ENCODE results near the gene CHIC2. TPM values are rescaled to one million over a fixed set of nuclear protein-coding genes. Genes with fewer than 3 reads are reported as not detected.

Gene CHIC2
- total RNA-seq, 1 donor from 2014 or later = 14.5 TPM

- Mint-ChIP-seq H3K36me3 (ENCODE audit: unreplicated experiment) (no peaks in the 10 kb centered on the region), H3K27me3 (ENCODE audit: unreplicated experiment) (peaks cover 2% of the 10 kb centered on the region), H3K27ac (ENCODE audit: unreplicated experiment) (no peak overlapping the region), H3K4me1 (ENCODE audit: low read depth, unreplicated experiment) (peaks cover 3% of the 10 kb centered on the region), H3K9me3 (ENCODE audit: unreplicated experiment) (no peaks in the 10 kb centered on the region), H3K4me3 (ENCODE audit: unreplicated experiment) (no peak overlapping the region)
- TF ChIP-seq CTCF (IDR thresholded peaks at IDR 0.05; ENCODE audit: partially characterized antibody, unreplicated experiment) = no peak
- DNase-seq = no peak
Observed at GRCh38 chr4:53967986-53968385, 96.4 kb downstream of the CHIC2 start.

GRCh38 chr4:53963781-53964180 is 100.6 kb downstream of the CHIC2 start:
- Mint-ChIP-seq H3K27ac (ENCODE audit: unreplicated experiment) (no peak overlapping the region), H3K9me3 (ENCODE audit: unreplicated experiment) (no peaks in the 10 kb centered on the region)
- DNase-seq = no peak

GRCh38 chr4:53963336-53963735 is 101.1 kb downstream of the CHIC2 start:
- H3K36me3 Mint-ChIP-seq (ENCODE audit: unreplicated experiment) = no peaks in the 10 kb centered on the region
- no peak overlapping the region for H3K27ac Mint-ChIP-seq (ENCODE audit: unreplicated experiment)
- TF ChIP-seq CTCF (IDR thresholded peaks at IDR 0.05; ENCODE audit: partially characterized antibody, unreplicated experiment) = no peak
- no peaks in the 10 kb centered on the region for H3K27me3 Mint-ChIP-seq (ENCODE audit: unreplicated experiment)
- DNase-seq = no peak
- peaks cover 3% of the 10 kb centered on the region for H3K4me1 Mint-ChIP-seq (ENCODE audit: low read depth, unreplicated experiment)
- H3K9me3 Mint-ChIP-seq (ENCODE audit: unreplicated experiment) = no peaks in the 10 kb centered on the region
- no peak overlapping the region for H3K4me3 Mint-ChIP-seq (ENCODE audit: unreplicated experiment)

More at GRCh38 chr4:53963781-53964180, 100.6 kb downstream of the CHIC2 start:
- H3K4me1 Mint-ChIP-seq (ENCODE audit: low read depth, unreplicated experiment) = peaks cover 3% of the 10 kb centered on the region
- no peaks in the 10 kb centered on the region for H3K27me3 Mint-ChIP-seq (ENCODE audit: unreplicated experiment)
- no peaks in the 10 kb centered on the region for H3K36me3 Mint-ChIP-seq (ENCODE audit: unreplicated experiment)
- H3K4me3 Mint-ChIP-seq (ENCODE audit: unreplicated experiment) = no peak overlapping the region
- no peak for TF ChIP-seq CTCF (IDR thresholded peaks at IDR 0.05; ENCODE audit: partially characterized antibody, unreplicated experiment)

GRCh38 chr4:53962516-53963225 is 101.7 kb downstream of the CHIC2 start:
- no peak for DNase-seq
- H3K4me1 Mint-ChIP-seq (ENCODE audit: low read depth, unreplicated experiment) = peaks cover 3% of the 10 kb centered on the region
- no peak for TF ChIP-seq CTCF (IDR thresholded peaks at IDR 0.05; ENCODE audit: partially characterized antibody, unreplicated experiment)
- no peak overlapping the region for H3K27ac Mint-ChIP-seq (ENCODE audit: unreplicated experiment)
- no peaks in the 10 kb centered on the region for H3K27me3 Mint-ChIP-seq (ENCODE audit: unreplicated experiment)
- no peak overlapping the region for H3K4me3 Mint-ChIP-seq (ENCODE audit: unreplicated experiment)
- H3K9me3 Mint-ChIP-seq (ENCODE audit: unreplicated experiment) = no peaks in the 10 kb centered on the region
- no peaks in the 10 kb centered on the region for H3K36me3 Mint-ChIP-seq (ENCODE audit: unreplicated experiment)

- Mint-ChIP-seq H3K27me3 (ENCODE audit: unreplicated experiment) (no peaks in the 10 kb centered on the region), H3K36me3 (ENCODE audit: unreplicated experiment) (no peaks in the 10 kb centered on the region), H3K4me1 (ENCODE audit: low read depth, unreplicated experiment) (peaks cover 3% of the 10 kb centered on the region), H3K27ac (ENCODE audit: unreplicated experiment) (no peak overlapping the region), H3K4me3 (ENCODE audit: unreplicated experiment) (no peak overlapping the region), H3K9me3 (ENCODE audit: unreplicated experiment) (no peaks in the 10 kb centered on the region)
- no peak for TF ChIP-seq CTCF (IDR thresholded peaks at IDR 0.05; ENCODE audit: partially characterized antibody, unreplicated experiment)
- no peak for DNase-seq
Observed at GRCh38 chr4:53961351-53961750, 103.1 kb downstream of the CHIC2 start.

All from glutamatergic neuron (in vitro differentiated cells).